B cell (primary cell): ENCODE data around the gene LRRC4C. TPM values are rescaled to one million over a fixed set of nuclear protein-coding genes. Genes with fewer than 3 reads are reported as not detected.

Experiments
- ATAC-seq: fragments of 200-7000 bp; cut with Tn5 transposase; one replicate; pipeline ENCODE4 v1.10.0; 2021; ENCODE audit warnings: low read depth, mild to moderate bottlenecking, moderate number of reproducible peaks, moderate library complexity
- CTCF ChIA-PET: fragments of 350-600 bp; sonication (Branson Sonifier 250); formaldehyde crosslinking; loops from one replicate; lab custom pipeline; 2021; ENCODE audit warnings: antibody characterized with exemption, inconsistent platforms; lab: Charles Lee
- POLR2A ChIA-PET: fragments of 350-600 bp; sonication (Branson Sonifier 250); formaldehyde crosslinking; loops from one replicate; lab custom pipeline; 2021; ENCODE audit warnings: antibody characterized with exemption; lab: Charles Lee
- DNase-seq: peaks from one replicate; pipeline ENCODE4 v3.0.0; 2013
- H2AFZ ChIP-seq: 2 replicates; pipeline ENCODE4 v1.6.1; 2012; ENCODE audit warnings: mild to moderate bottlenecking, low read depth, low read length; ENCODE audit not compliant: insufficient read depth, poor library complexity, severe bottlenecking
- H3K27ac ChIP-seq, 2 donors: 1 replicate in 1 of 2; 2 replicates in 1 of 2; pipeline ENCODE4 v1.5.1; 2012 to 2013; ENCODE audit warnings: low read length in 2 of 2, mild to moderate bottlenecking in 2 of 2, moderate library complexity in 1 of 2
- H3K27me3 ChIP-seq, 4 experiments: fragments of 200-600 bp in 1 of 4; sonication (generic) in 1 of 4; replicated peaks in 1 of 4; 1 replicate in 2 of 4; 2 replicates in 2 of 4; pipeline versions ENCODE4 v1.6.1 to v1.7.0; 2013 to 2016; ENCODE audit warnings: low read length in 3 of 4, mild to moderate bottlenecking in 2 of 4, mixed read lengths in 1 of 4, moderate library complexity in 1 of 4; ENCODE audit not compliant: insufficient read depth in 4 of 4, control insufficient read depth in 3 of 4; ENCODE audit errors: control extremely low read depth in 1 of 4
- H3K36me3 ChIP-seq, 2 experiments: replicated peaks in 1 of 2; 1 replicate in 1 of 2; 2 replicates in 1 of 2; pipeline versions ENCODE4 v1.6.1 to v1.7.1; 2013; ENCODE audit warnings: low read length in 1 of 2; ENCODE audit not compliant: insufficient read depth in 2 of 2, control insufficient read depth in 1 of 2; ENCODE audit errors: control extremely low read depth in 1 of 2, extremely low read depth in 1 of 2
- H3K4me1 ChIP-seq, 2 donors: fragments of 200-600 bp in 1 of 2; sonication (generic) in 1 of 2; 1 replicate in 1 of 2; 2 replicates in 1 of 2; pipeline versions ENCODE4 v1.5.1 to v1.6.1; 2013 to 2017; ENCODE audit warnings: low read length in 2 of 2; ENCODE audit not compliant: control insufficient read depth in 2 of 2, insufficient read depth in 2 of 2
- H3K4me2 ChIP-seq: replicated peaks from 2 replicates; pipeline ENCODE3; 2012; ENCODE audit warnings: mild to moderate bottlenecking, low read depth, low read length; ENCODE audit not compliant: poor library complexity, severe bottlenecking
- H3K4me3 ChIP-seq, 5 experiments: fragments of 200-600 bp in 1 of 5; sonication (generic) in 1 of 5; 1 replicate in 3 of 5; 2 replicates in 2 of 5; pipeline versions ENCODE4 v1.5.1 to v1.7.0; 2011 to 2016; ENCODE audit warnings: low read length in 4 of 5, mild to moderate bottlenecking in 4 of 5, low read depth in 2 of 5, control low read depth in 1 of 5, moderate library complexity in 1 of 5; ENCODE audit not compliant: insufficient read depth in 1 of 5; ENCODE audit errors: control extremely low read depth in 1 of 5, extremely low read depth in 1 of 5
- H3K79me2 ChIP-seq: fragments of 200-600 bp; sonication (generic); one replicate; pipeline ENCODE4 v1.6.0; 2016; ENCODE audit warnings: low read length; ENCODE audit not compliant: control insufficient read depth, insufficient read depth
- H3K9ac ChIP-seq: fragments of 200-600 bp; sonication (generic); 2 replicates; pipeline ENCODE4 v1.6.1; 2017; ENCODE audit warnings: mild to moderate bottlenecking, low read length, moderate library complexity
- H3K9me3 ChIP-seq, 3 donors: one replicate each; pipeline versions ENCODE4 v1.6.1 to v1.7.1; 2013; ENCODE audit warnings: low read length in 2 of 3; ENCODE audit not compliant: control insufficient read depth in 2 of 3, insufficient read depth in 1 of 3; ENCODE audit errors: control extremely low read depth in 1 of 3
- H4K20me1 ChIP-seq: 2 replicates; pipeline ENCODE4 v1.6.0; 2012; ENCODE audit warnings: mild to moderate bottlenecking, low read length; ENCODE audit not compliant: insufficient read depth, control insufficient read depth, poor library complexity, severe bottlenecking
- H3K27ac Mint-ChIP-seq: one replicate; pipeline ENCODE4 v1.8.0; 2021; ENCODE audit warnings: mixed read lengths
- H3K27me3 Mint-ChIP-seq: one replicate; pipeline ENCODE4 v1.8.0; 2021; ENCODE audit warnings: mixed read lengths
- H3K4me1 Mint-ChIP-seq: one replicate; pipeline ENCODE4 v1.8.0; 2021; ENCODE audit warnings: mixed read lengths
- H3K4me3 Mint-ChIP-seq: one replicate; pipeline ENCODE4 v1.8.0; 2021; ENCODE audit warnings: mixed read lengths
- H3K9me3 Mint-ChIP-seq: one replicate; pipeline ENCODE4 v1.8.0; 2022; ENCODE audit warnings: mixed read lengths; ENCODE audit not compliant: insufficient read depth
- CTCF ChIP-seq: fragments of 200-600 bp; IDR thresholded peaks from one replicate; pipeline ENCODE4 v1.8.0; 2022; ENCODE audit warnings: antibody characterized with exemption, mild to moderate bottlenecking
- EZH2 ChIP-seq: IDR thresholded peaks from 2 replicates; pipeline ENCODE4 v1.6.1; 2012; ENCODE audit warnings: borderline replicate concordance, low read depth, mild to moderate bottlenecking, moderate library complexity, low read length; ENCODE audit not compliant: insufficient read depth, poor library complexity, severe bottlenecking
- WGBS: methylation state at CpG from one replicate; pipeline ENCODE4 v1.1.5; 2013; ENCODE audit warnings: missing lambda C conversion rate; ENCODE audit not compliant: insufficient coverage; 5-methylcytosine and 5-hydroxymethylcytosine counted together
- intact Hi-C: fragments of 100-400 bp; cut with micrococcal nuclease; formaldehyde crosslinking; loops from one replicate; pipeline ENCODE4 v1.10.0; 2022
- polyA plus RNA-seq: library from polyadenylated mRNA; depleted of rRNA; stranded (reverse); fragments of >200 nt; gene quantifications from 2 replicates; pipeline ENCODE4 v1.2.3, GENCODE V29; 2012
- total RNA-seq, 2 donors: library from RNA; stranded (reverse); fragments of 120-200 nt in 1 of 2; gene quantifications; 1 replicate in 1 of 2; 2 replicates in 1 of 2; pipeline versions ENCODE4 v1.2.3 to v1.2.4, GENCODE V29; 2013 to 2022

Gene LRRC4C
- total and polyA plus RNA-seq, 2 donors (not counting 1 experiment from before 2014, with no cell fraction given), result 0.57 TPM; not detected in 1

- H3K4me1 Mint-ChIP-seq, result no peaks in the 10 kb centered on the region
- no peaks in the 10 kb centered on the region for H3K27me3 Mint-ChIP-seq
- intact Hi-C loops, result no loop called here
- Histone ChIP-seq H3K27ac (no peak overlapping the region), H3K27me3 (no peaks in the 10 kb centered on the region), H4K20me1 (no peaks in the 10 kb centered on the region), H3K4me3 (no peak overlapping the region), H3K4me1 (no peaks in the 10 kb centered on the region), H3K79me2 (no peaks in the 10 kb centered on the region), H3K36me3 (no peaks in the 10 kb centered on the region), H2AFZ (no peak overlapping the region), H3K4me2 (no peak overlapping the region), H3K9me3 (peaks cover 0 to 3% (median 2%) of the 10 kb centered on the region in 3 donors), H3K9ac (no peak overlapping the region)
- H3K27ac Mint-ChIP-seq, result no peak overlapping the region
- POLR2A ChIA-PET, result no interaction called here
- peaks cover 3% of the 10 kb centered on the region for H3K9me3 Mint-ChIP-seq
- TF ChIP-seq EZH2 (no peak), CTCF (no peak)
- no CpG with 5 or more reads among the region's 6 CpGs for WGBS
- no peak for ATAC-seq
- H3K4me3 Mint-ChIP-seq, result no peak overlapping the region
- no peak for DNase-seq
- CTCF ChIA-PET, result no interaction called here
These were observed 1120.7 kb downstream of the LRRC4C start for GRCh38 chr11:40338739-40339138.

GRCh38 chr11:40338062-40338461, 1121.4 kb downstream of the LRRC4C start:
- TF ChIP-seq EZH2, result no peak
- no peak for TF ChIP-seq CTCF
- Mint-ChIP-seq H3K4me3 (no peak overlapping the region), H3K4me1 (no peaks in the 10 kb centered on the region), H3K9me3 (peaks cover 3% of the 10 kb centered on the region), H3K27me3 (no peaks in the 10 kb centered on the region), H3K27ac (no peak overlapping the region)
- Histone ChIP-seq H3K4me1 (no peaks in the 10 kb centered on the region), H3K9ac (no peak overlapping the region), H2AFZ (no peak overlapping the region), H3K9me3 (peaks cover 0 to 3% (median 2%) of the 10 kb centered on the region in 3 donors), H3K27ac (no peak overlapping the region), H3K36me3 (no peaks in the 10 kb centered on the region), H4K20me1 (no peaks in the 10 kb centered on the region), H3K27me3 (no peaks in the 10 kb centered on the region), H3K79me2 (no peaks in the 10 kb centered on the region), H3K4me3 (no peak overlapping the region), H3K4me2 (no peak overlapping the region)
- intact Hi-C loops, result no loop called here
- ATAC-seq (no peak), DNase-seq (no peak)
- ChIA-PET CTCF (no interaction called here), POLR2A (no interaction called here)
- no CpG with 5 or more reads among the region's 3 CpGs for WGBS
